ENCODE results near the gene MBLAC1. TPM values are rescaled to one million over a fixed set of nuclear protein-coding genes. Genes with fewer than 3 reads are reported as not detected.

MBLAC1 gene
- total RNA-seq, 1 donor from 2014 or later = 2.3 TPM

DNA sequence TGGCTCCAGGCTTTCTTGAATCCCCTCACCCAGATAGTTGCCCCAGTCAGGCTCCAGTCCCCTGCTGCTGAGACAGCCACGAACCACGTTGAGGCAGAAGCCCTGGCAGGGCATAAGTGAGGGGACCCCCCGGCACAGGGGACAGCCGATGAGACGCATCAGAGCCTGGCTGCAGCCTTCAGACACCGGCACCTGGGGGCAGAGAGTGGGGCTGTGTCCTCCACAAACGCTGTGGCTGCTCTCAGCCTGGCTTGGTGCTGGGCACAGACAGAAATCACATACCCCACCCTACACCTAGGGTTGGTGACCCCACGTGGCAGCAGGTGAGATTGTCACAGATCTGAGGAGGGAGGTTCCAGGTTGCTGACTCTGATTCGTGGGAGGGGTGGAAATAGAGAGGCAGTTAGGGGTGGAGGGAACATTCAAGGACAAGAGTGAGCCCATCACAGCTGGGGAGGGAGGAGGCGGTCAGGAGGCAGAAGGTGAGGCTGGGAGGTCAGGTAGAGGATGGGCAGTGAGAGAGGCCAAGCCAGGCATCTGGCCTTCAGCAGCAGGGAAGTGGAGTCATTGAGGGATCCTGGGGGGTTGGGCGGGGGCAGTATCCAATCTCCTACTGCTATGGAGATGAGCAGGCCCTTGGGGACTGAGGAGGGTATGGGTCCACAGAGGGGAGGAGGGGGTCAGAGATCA is 47.2 kb downstream of the MBLAC1 start:
- peaks cover 4% of the 10 kb centered on the region for H3K36me3 Mint-ChIP-seq (ENCODE audit: unreplicated experiment)
- H3K4me3 Mint-ChIP-seq (ENCODE audit: unreplicated experiment) = no peak overlapping the region
- no peak for DNase-seq (ENCODE audit: extremely low spot score, unreplicated experiment)
- H3K27me3 Mint-ChIP-seq (ENCODE audit: unreplicated experiment) = peaks cover 6% of the 10 kb centered on the region
- H3K9me3 Mint-ChIP-seq (ENCODE audit: unreplicated experiment) = no peaks in the 10 kb centered on the region
- TF ChIP-seq, protein P1, sequence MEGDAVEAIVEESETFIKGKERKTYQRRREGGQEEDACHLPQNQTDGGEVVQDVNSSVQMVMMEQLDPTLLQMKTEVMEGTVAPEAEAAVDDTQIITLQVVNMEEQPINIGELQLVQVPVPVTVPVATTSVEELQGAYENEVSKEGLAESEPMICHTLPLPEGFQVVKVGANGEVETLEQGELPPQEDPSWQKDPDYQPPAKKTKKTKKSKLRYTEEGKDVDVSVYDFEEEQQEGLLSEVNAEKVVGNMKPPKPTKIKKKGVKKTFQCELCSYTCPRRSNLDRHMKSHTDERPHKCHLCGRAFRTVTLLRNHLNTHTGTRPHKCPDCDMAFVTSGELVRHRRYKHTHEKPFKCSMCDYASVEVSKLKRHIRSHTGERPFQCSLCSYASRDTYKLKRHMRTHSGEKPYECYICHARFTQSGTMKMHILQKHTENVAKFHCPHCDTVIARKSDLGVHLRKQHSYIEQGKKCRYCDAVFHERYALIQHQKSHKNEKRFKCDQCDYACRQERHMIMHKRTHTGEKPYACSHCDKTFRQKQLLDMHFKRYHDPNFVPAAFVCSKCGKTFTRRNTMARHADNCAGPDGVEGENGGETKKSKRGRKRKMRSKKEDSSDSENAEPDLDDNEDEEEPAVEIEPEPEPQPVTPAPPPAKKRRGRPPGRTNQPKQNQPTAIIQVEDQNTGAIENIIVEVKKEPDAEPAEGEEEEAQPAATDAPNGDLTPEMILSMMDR (IDR thresholded peaks at IDR 0.05) = no peak
- peak overlapping the region; percentile 42 for H3K27ac Mint-ChIP-seq (ENCODE audit: unreplicated experiment)
- H3K4me1 Mint-ChIP-seq (ENCODE audit: unreplicated experiment) = peaks cover 19% of the 10 kb centered on the region

DNA sequence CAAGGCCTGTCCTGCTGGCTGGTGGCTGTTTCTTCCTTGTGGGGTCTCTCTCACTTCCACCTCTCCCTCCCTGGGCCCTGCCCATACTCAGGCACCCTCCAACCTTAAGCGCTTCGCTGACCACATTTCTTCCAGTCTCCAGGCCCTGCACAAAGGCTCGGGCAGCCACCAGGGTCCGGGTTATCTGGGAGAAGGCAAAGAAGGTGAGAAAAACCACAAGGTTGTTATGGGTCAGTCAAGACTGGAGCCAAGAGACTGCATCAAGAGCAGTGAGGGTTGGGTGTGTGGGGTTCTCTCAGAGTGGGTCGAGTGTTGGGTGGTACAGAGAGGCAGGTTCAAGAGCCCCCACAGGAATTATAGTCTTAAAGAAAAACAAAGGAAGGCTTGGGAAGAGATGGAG is 47.8 kb downstream of the MBLAC1 start:
- Mint-ChIP-seq H3K9me3 (ENCODE audit: unreplicated experiment) (no peaks in the 10 kb centered on the region), H3K27me3 (ENCODE audit: unreplicated experiment) (peaks cover 6% of the 10 kb centered on the region), H3K36me3 (ENCODE audit: unreplicated experiment) (peaks cover 4% of the 10 kb centered on the region), H3K27ac (ENCODE audit: unreplicated experiment) (no peak overlapping the region), H3K4me3 (ENCODE audit: unreplicated experiment) (no peak overlapping the region), H3K4me1 (ENCODE audit: unreplicated experiment) (peaks cover 19% of the 10 kb centered on the region)
- TF ChIP-seq, protein P1 (IDR thresholded peaks at IDR 0.05) = no peak
- no peak for DNase-seq (ENCODE audit: extremely low spot score, unreplicated experiment)

DNA sequence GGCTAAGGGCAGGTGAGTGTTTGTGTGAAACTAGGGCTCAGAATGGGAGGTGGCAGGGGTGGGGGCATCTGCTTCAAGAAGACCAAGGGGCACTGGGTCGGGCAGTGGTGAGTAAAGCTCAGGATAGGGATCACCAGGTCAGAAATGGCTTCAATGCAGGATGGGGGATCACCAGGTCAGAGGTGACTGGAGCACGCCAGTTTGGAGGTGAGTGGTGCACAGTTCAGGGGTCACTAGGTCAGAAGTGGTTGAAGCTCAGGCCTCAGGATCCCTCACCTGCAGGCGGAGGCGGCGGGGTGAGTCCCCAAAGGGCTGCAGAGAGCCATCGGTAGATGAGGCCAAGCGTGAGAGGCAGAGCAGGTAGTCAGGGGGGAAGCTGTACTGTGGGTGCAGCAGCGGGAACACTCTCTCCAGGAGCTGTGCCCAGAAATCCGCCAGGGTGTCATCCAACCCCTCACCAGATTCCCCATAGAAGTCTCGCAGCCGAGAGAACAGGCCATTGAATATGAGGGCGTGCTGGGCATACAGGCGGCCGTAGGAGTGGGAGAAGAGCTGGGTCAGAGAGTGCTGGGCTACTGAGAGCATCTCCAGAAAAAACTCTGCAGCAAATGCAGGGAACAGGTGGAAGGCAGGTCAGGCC is 48.6 kb downstream of the MBLAC1 start:
- Mint-ChIP-seq H3K27me3 (ENCODE audit: unreplicated experiment) (peaks cover 8% of the 10 kb centered on the region), H3K4me3 (ENCODE audit: unreplicated experiment) (peak overlapping the region; percentile 62), H3K27ac (ENCODE audit: unreplicated experiment) (no peak overlapping the region), H3K9me3 (ENCODE audit: unreplicated experiment) (no peaks in the 10 kb centered on the region), H3K36me3 (ENCODE audit: unreplicated experiment) (peaks cover 4% of the 10 kb centered on the region), H3K4me1 (ENCODE audit: unreplicated experiment) (peaks cover 18% of the 10 kb centered on the region)
- TF ChIP-seq, protein P1 (IDR thresholded peaks at IDR 0.05) = no peak
- DNase-seq (ENCODE audit: extremely low spot score, unreplicated experiment) = no peak

DNA sequence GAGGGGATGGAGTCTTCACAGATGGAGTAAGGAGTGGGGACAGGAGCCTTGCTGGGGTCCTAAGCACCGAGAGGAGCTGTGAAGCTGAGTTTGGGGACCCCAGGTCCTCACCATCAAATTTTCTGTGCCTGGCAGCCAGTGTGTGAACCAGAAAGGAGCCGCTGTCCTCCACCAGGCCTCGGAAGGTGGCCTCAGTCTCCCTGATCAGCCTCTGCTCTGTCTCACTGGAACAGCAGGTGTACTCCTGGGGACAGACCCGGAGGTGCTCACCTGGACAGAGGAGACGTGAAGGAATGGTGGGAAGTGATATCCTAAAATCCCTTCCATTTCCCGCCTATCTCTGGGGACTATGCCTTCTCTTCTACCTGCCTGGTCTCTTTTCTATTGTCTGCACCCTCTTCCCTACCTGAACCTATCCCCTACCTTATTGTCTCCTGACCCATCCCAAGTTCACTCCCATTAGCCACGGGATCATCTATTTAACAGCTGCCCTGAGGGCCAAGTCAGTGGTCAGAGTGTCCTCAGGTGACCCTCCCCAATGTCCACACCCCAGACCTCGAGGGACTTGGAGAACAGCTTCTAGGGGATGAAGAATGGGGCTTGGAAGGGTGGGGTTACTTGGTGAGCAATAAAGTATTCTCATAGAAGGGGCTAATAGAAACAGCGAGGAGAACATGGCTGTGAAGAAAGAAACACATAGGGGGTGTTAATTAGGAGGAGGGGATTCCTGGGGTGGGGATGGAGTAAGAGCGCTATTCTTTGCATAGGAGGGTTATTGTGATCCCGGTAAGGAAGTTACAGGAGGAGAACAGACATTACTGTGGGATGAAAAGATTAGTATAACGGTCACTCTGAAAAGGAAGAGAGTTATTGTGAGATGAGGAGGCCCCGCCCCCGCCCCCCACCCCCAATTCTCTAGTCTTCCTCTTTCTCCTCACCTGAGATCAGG is 49.6 kb downstream of the MBLAC1 start:
- TF ChIP-seq, protein P1 (IDR thresholded peaks at IDR 0.05) = no peak
- Mint-ChIP-seq H3K36me3 (ENCODE audit: unreplicated experiment) (peaks cover 2% of the 10 kb centered on the region), H3K27me3 (ENCODE audit: unreplicated experiment) (peaks cover 11% of the 10 kb centered on the region), H3K4me1 (ENCODE audit: unreplicated experiment) (peaks cover 15% of the 10 kb centered on the region), H3K9me3 (ENCODE audit: unreplicated experiment) (no peaks in the 10 kb centered on the region), H3K27ac (ENCODE audit: unreplicated experiment) (no peak overlapping the region), H3K4me3 (ENCODE audit: unreplicated experiment) (peak overlapping the region; percentile 87)
- DNase-seq (ENCODE audit: extremely low spot score, unreplicated experiment) = no peak

Data from osteocyte (in vitro differentiated cells).